Ovary (tissue), 9 donors: ENCODE results near the gene CERS6. TPM values are rescaled to one million over a fixed set of nuclear protein-coding genes. Genes with fewer than 3 reads are reported as not detected.

Source experiments
- DNase-seq, 5 donors: peaks; one replicate each; pipeline ENCODE4 v3.0.0-alpha.2; 2019 to 2020
- H3K27ac ChIP-seq, 2 donors: fragments of 200-600 bp; one replicate each; pipeline versions ENCODE4 v1.5.1 to v1.8.0; 2019 to 2022
- H3K27me3 ChIP-seq: fragments of 200-600 bp; one replicate; pipeline ENCODE4 v1.8.0; 2022
- H3K36me3 ChIP-seq: fragments of 200-600 bp; sonication (generic); one replicate; pipeline ENCODE4 v1.5.1; 2019
- H3K4me1 ChIP-seq: one replicate; pipeline ENCODE4 v1.8.1; 2013; ENCODE audit warnings: mild to moderate bottlenecking, moderate library complexity; ENCODE audit not compliant: insufficient read depth
- H3K4me3 ChIP-seq: fragments of 200-600 bp; sonication (generic); one replicate; pipeline ENCODE4 v1.5.1; 2017
- H3K9me3 ChIP-seq, 2 donors: fragments of 200-600 bp in 1 of 2; sonication (generic) in 1 of 2; one replicate each; pipeline versions ENCODE4 v1.5.1 to v1.8.1; 2013 to 2019; ENCODE audit warnings: mild to moderate bottlenecking in 1 of 2, moderate library complexity in 1 of 2
- CTCF ChIP-seq, 3 donors: fragments of 450-650 bp in 2 of 3; fragments of 200-600 bp in 1 of 3; IDR thresholded peaks; one replicate each; pipeline versions ENCODE4 v1.5.1 to v1.8.0; 2016 to 2022; ENCODE audit warnings: antibody characterized with exemption in 3 of 3, mild to moderate bottlenecking in 1 of 3
- EP300 ChIP-seq: sonication (generic); formaldehyde crosslinking; IDR thresholded peaks from one replicate; pipeline ENCODE4 v1.6.1; 2017; ENCODE audit warnings: antibody characterized with exemption
- POLR2A ChIP-seq: fragments of 450-650 bp; IDR thresholded peaks from one replicate; pipeline ENCODE4 v1.6.1; 2017; ENCODE audit warnings: antibody characterized with exemption, mild to moderate bottlenecking, moderate library complexity
- WGBS, 3 donors: extraction: QIAGEN DNeasy Blood & Tissue Kit in 1 of 3; methylation state at CpG; one replicate each; pipeline versions ENCODE4 v1.1.5 to v1.1.7; 2013 to 2017; 5-methylcytosine and 5-hydroxymethylcytosine counted together
- intact Hi-C, 4 donors: fragments of 100-400 bp; cut with DNase I; formaldehyde crosslinking; loops; one replicate each; pipeline versions ENCODE4 v1.11.0 to v1.15.1; 2022 to 2023
- polyA plus RNA-seq, 2 donors: library from polyadenylated mRNA; stranded (reverse); fragments of 200-250 nt in 1 of 2; fragments of 350-450 nt in 1 of 2; fragmentation: Illumina TruSeq in 1 of 2; extraction: RNeasy Lipid Tissue Mini Kit (QIAGEN cat#74804) in 1 of 2; gene quantifications; one replicate each; pipeline ENCODE4 v1.2.3, GENCODE V29; 2013 to 2014
- total RNA-seq, 7 donors: library from RNA; depleted of rRNA in 2 of 7; stranded (reverse); fragments of >200 nt in 2 of 7; fragmentation: NEBNext Ultra II Directional in 3 of 7; extraction: Animal tissue kit (Norgen Biotek cat#: 25700) in 3 of 7; gene quantifications; one replicate each; pipeline versions ENCODE4 v1.1.0 to v1.2.4, GENCODE V29; 2016 to 2023
- donor health status: DM: no; HTN: no; CAD: no; lungs with moderate emphysema.
- donor health status: DM: no; HTN: no; CAD: no.
- donor health status: Bipolar disorder and iron deficiency.
- donor health status: DM: yes; HTN: yes; CAD: no.
- donor health status: DM: no; HTN: no; CAD: no.
- donor health status: DM: yes; HTN: yes; CAD: no.

Gene CERS6
- total and polyA plus RNA-seq, 9 donors, result 11.5 to 30.8 (median 24.9) TPM

GRCh38 chr2:168438553-168438952, 17.5 kb upstream of the CERS6 start:
- Histone ChIP-seq H3K4me3 (no peak overlapping the region), H3K4me1 (no peaks in the 10 kb centered on the region), H3K36me3 (no peaks in the 10 kb centered on the region), H3K27me3 (no peaks in the 10 kb centered on the region), H3K27ac (no peak overlapping the region), H3K9me3 (no peaks in the 10 kb centered on the region)
- WGBS, 3 donors, result 93 to 97% (median 94%) methylated on average over 6 of the region's 6 CpGs
- DNase-seq, result no peak
- intact Hi-C loops, result no loop called here
- no peak for TF ChIP-seq POLR2A
- no peak for TF ChIP-seq EP300
- TF ChIP-seq CTCF (IDR thresholded peaks at IDR 0.05), result no peak

- DNase-seq, result no peak
- Histone ChIP-seq H3K36me3 (no peaks in the 10 kb centered on the region), H3K27me3 (no peaks in the 10 kb centered on the region), H3K4me3 (no peak overlapping the region), H3K27ac (no peak overlapping the region), H3K4me1 (no peaks in the 10 kb centered on the region), H3K9me3 (no peaks in the 10 kb centered on the region)
- intact Hi-C loops, result no loop called here
- TF ChIP-seq EP300, result no peak
- TF ChIP-seq POLR2A, result no peak
- WGBS, 3 donors, result 39 to 48% (median 41%) methylated on average over 3 of the region's 3 CpGs
Measured at GRCh38 chr2:168439536-168439935, 16.5 kb upstream of the CERS6 start.

- no peak for DNase-seq
- intact Hi-C loops, result no loop called here
- Histone ChIP-seq H3K27me3 (no peaks in the 10 kb centered on the region), H3K4me3 (no peak overlapping the region), H3K9me3 (no peaks in the 10 kb centered on the region), H3K27ac (no peak overlapping the region), H3K4me1 (no peaks in the 10 kb centered on the region), H3K36me3 (no peaks in the 10 kb centered on the region)
- 87 to 91% (median 88%) methylated on average over 6 of the region's 6 CpGs for WGBS, 3 donors
- TF ChIP-seq EP300 (no peak), CTCF (IDR thresholded peaks at IDR 0.05) (no peak), POLR2A (no peak)
Measured at GRCh38 chr2:168441214-168441872, 14.7 kb upstream of the CERS6 start.

- no peak overlapping the region for H3K4me3 ChIP-seq
- intact Hi-C loops, result no loop called here
- H3K27ac ChIP-seq, result no peak overlapping the region
- no peaks in the 10 kb centered on the region for H3K4me1 ChIP-seq
- no peaks in the 10 kb centered on the region for H3K27me3 ChIP-seq
- H3K36me3 ChIP-seq, result no peaks in the 10 kb centered on the region
- no peaks in the 10 kb centered on the region for H3K9me3 ChIP-seq
- no peak for DNase-seq
- no peak for TF ChIP-seq EP300
- TF ChIP-seq CTCF (IDR thresholded peaks at IDR 0.05), result no peak
- no peak for TF ChIP-seq POLR2A
Measured at GRCh38 chr2:168443818-168444217, 12.3 kb upstream of the CERS6 start.

DNA sequence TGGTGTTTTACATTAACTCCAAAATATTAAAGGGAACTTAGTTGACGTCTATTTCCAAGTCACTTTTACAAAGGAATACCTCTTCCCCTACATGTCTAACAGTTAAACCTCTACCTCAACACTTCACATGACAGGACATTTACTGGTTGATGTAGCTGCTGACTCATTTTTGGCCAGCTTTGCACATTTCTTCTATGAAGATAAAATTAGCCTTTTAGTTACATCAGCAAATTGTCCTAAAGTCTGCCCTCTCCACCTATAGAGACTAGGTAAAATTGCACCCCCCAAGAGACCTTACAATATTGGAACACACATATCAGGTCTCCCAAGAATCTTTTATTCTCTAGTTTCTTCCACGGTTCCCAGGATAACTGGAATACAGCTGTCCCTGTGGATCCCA, 10.1 kb upstream of the CERS6 start:
- Histone ChIP-seq H3K9me3 (no peaks in the 10 kb centered on the region), H3K27me3 (no peaks in the 10 kb centered on the region), H3K4me3 (no peak overlapping the region), H3K36me3 (no peaks in the 10 kb centered on the region), H3K4me1 (no peaks in the 10 kb centered on the region), H3K27ac (no peak overlapping the region)
- no peak for TF ChIP-seq EP300
- TF ChIP-seq CTCF (IDR thresholded peaks at IDR 0.05), result no peak
- no peak for TF ChIP-seq POLR2A
- DNase-seq, result no peak
- 93 to 97% (median 94%) methylated on average over 2 of the region's 2 CpGs for WGBS, 3 donors
- intact Hi-C loops, result no loop called here
